Measurements from ENCODE around the gene C5orf46. TPM values are rescaled to one million over a fixed set of nuclear protein-coding genes. Genes with fewer than 3 reads are reported as not detected.

Gene C5orf46
- total and polyA plus RNA-seq, 9 donors: not detected

GRCh38 chr5:147925020-147925419 is 18.7 kb upstream of the C5orf46 start:
- Histone ChIP-seq H3K27ac (no peak overlapping the region), H3K4me1 (ENCODE audit: insufficient read depth) (no peaks in the 10 kb centered on the region), H3K27me3 (no peaks in the 10 kb centered on the region), H3K9me3 (no peaks in the 10 kb centered on the region), H3K36me3 (no peaks in the 10 kb centered on the region), H3K4me3 (no peak overlapping the region)
- no peak for DNase-seq
- TF ChIP-seq CTCF (IDR thresholded peaks at IDR 0.05): no peak
- TF ChIP-seq EP300 (IDR thresholded peaks at IDR 0.05): no peak
- TF ChIP-seq POLR2A (IDR thresholded peaks at IDR 0.05): no peak
- intact Hi-C loops (cut with DNase I): loop anchor here in 1 of 4 donors (10.0 kb wide), 1 partner anchor 1340 kb away; no protein-coding TSS in a partner anchor
- WGBS, 3 donors: 61 to 72% (median 64%) methylated on average over 4 of the region's 4 CpGs

- intact Hi-C loops (cut with DNase I): loop anchor here in 1 of 4 donors (10.0 kb wide), 1 partner anchor 1336 kb away; no protein-coding TSS in a partner anchor
- no peaks in the 10 kb centered on the region for H3K4me1 ChIP-seq (ENCODE audit: insufficient read depth)
- H3K9me3 ChIP-seq: no peaks in the 10 kb centered on the region
- H3K36me3 ChIP-seq: no peaks in the 10 kb centered on the region
- no peak overlapping the region for H3K4me3 ChIP-seq
- no peak overlapping the region for H3K27ac ChIP-seq
- no peak for TF ChIP-seq EP300 (IDR thresholded peaks at IDR 0.05)
- TF ChIP-seq POLR2A (IDR thresholded peaks at IDR 0.05): no peak
- TF ChIP-seq CTCF (IDR thresholded peaks at IDR 0.05): no peak
- no peak for DNase-seq
- no peaks in the 10 kb centered on the region for H3K27me3 ChIP-seq
- WGBS, 3 donors: 74 to 79% (median 74%) methylated on average over 2 of the region's 2 CpGs
These were observed 14.8 kb upstream of the C5orf46 start for GRCh38 chr5:147921136-147921535.

DNA sequence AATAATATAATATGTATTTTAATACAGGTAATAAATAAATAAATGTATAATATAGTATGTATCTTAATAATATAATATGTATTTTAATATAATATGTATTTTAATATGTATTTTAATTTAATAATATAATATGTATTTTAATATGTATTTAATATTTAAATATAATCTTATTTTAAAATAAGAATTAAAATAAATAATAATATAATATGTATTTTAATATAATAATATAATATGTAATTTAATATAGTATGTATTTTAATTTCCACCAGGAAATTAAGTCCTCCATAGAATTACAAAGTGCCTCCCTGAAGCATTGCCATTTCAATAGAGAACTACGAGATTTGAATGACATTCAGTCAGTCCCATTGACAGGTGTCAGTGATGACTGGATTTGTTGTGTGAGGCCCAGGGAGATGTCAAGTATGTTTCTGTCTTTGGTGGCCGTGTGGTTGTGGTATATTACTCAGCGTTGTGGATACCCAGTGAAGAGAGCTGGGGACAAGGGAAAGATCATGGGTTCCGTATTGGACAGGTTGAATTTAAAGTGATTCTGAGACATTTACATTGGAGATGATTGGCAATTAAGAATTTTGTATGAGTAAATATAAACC is 14.2 kb upstream of the C5orf46 start:
- Histone ChIP-seq H3K27me3 (no peaks in the 10 kb centered on the region), H3K9me3 (no peaks in the 10 kb centered on the region), H3K27ac (no peak overlapping the region), H3K4me3 (no peak overlapping the region), H3K4me1 (ENCODE audit: insufficient read depth) (no peaks in the 10 kb centered on the region), H3K36me3 (no peaks in the 10 kb centered on the region)
- DNase-seq: no peak
- intact Hi-C loops (cut with DNase I): loop anchor here in 1 of 4 donors (10.0 kb wide), 1 partner anchor 1336 kb away; no protein-coding TSS in a partner anchor
- TF ChIP-seq POLR2A (IDR thresholded peaks at IDR 0.05) (no peak), CTCF (IDR thresholded peaks at IDR 0.05) (no peak), EP300 (IDR thresholded peaks at IDR 0.05) (no peak)
- WGBS, 3 donors: 86 to 90% (median 89%) methylated on average over 4 of the region's 4 CpGs

DNA sequence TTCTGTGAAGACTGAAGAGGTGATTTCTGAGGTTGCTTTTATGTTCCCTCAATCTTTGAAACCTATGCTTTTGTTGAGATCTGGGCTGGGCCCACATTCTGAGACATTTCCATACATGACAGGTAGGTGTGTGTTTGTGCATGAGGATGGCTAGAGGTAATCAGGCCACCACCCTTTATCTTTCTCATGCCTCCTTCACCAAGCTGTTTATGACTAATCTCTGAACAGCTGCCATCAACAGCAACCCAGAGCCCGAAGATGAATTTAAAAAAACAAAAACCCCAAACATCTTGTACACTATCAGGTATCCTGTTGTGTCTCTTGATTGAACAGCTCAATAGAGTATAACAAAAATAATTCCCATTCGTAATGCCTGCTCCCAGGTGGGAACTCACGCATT is 12.6 kb upstream of the C5orf46 start:
- Histone ChIP-seq H3K9me3 (no peaks in the 10 kb centered on the region), H3K4me3 (no peak overlapping the region), H3K36me3 (no peaks in the 10 kb centered on the region), H3K4me1 (ENCODE audit: insufficient read depth) (no peaks in the 10 kb centered on the region), H3K27ac (no peak overlapping the region), H3K27me3 (no peaks in the 10 kb centered on the region)
- TF ChIP-seq POLR2A (IDR thresholded peaks at IDR 0.05) (no peak), CTCF (IDR thresholded peaks at IDR 0.05) (no peak), EP300 (IDR thresholded peaks at IDR 0.05) (no peak)
- intact Hi-C loops (cut with DNase I): no loop called here
- no peak for DNase-seq
- WGBS, 3 donors: 70 to 80% (median 78%) methylated on average over 3 of the region's 3 CpGs
